Central memory CD4-positive, alpha-beta T cell (primary cell): ENCODE results near the gene CACNA2D4.
"Not testable (repeated sequence)": the region's sequence is repeated elsewhere in the genome, so short reads cannot be mapped to it uniquely, and the experiment has no call there.

Source experiments
- DNase-seq: peaks from one replicate; pipeline ENCODE4 v3.0.0; 2022

Gene CACNA2D4

GRCh38 chr12:1830401-1830845 is 88.0 kb downstream of the CACNA2D4 start:
- DNase-seq, result no peak

GRCh38 chr12:1829306-1829900 is 89.0 kb downstream of the CACNA2D4 start:
- DNase-seq, result no peak

GRCh38 chr12:1828856-1829255 is 89.6 kb downstream of the CACNA2D4 start:
- DNase-seq, result no peak

GRCh38 chr12:1827826-1828805 is 90.3 kb downstream of the CACNA2D4 start:
- DNase-seq, result no peak

GRCh38 chr12:1826867-1827705 is 91.4 kb downstream of the CACNA2D4 start:
- no peak for DNase-seq

GRCh38 chr12:1826401-1826800 is 92.1 kb downstream of the CACNA2D4 start:
- DNase-seq, result no peak

- no peak for DNase-seq
Measured at GRCh38 chr12:1825382-1826102, 92.9 kb downstream of the CACNA2D4 start.

GRCh38 chr12:1823237-1823636 is 95.2 kb downstream of the CACNA2D4 start:
- no peak for DNase-seq

GRCh38 chr12:1822699-1823098 is 95.8 kb downstream of the CACNA2D4 start:
- no peak for DNase-seq

- DNase-seq, result no peak
Measured at GRCh38 chr12:1821805-1822204, 96.6 kb downstream of the CACNA2D4 start.

- DNase-seq, result no peak
Measured at GRCh38 chr12:1820896-1821291, 97.6 kb downstream of the CACNA2D4 start.

- no peak for DNase-seq
Measured at GRCh38 chr12:1820191-1820895, 98.1 kb downstream of the CACNA2D4 start, which contains the start of gene LRTM2. Gene LRTM2, plus strand, starts transcription at chr12:1820565. Its CDS starts 7,584 bp downstream, at chr12:1828149.

GRCh38 chr12:1819571-1819970 is 98.9 kb downstream of the CACNA2D4 start:
- no peak for DNase-seq

- DNase-seq, result no peak
Measured at GRCh38 chr12:1819050-1819449, 99.4 kb downstream of the CACNA2D4 start.

GRCh38 chr12:1817928-1818327 is 100.5 kb downstream of the CACNA2D4 start:
- not testable (repeated sequence) for DNase-seq

GRCh38 chr12:1816730-1817348 is 101.6 kb downstream of the CACNA2D4 start:
- no peak for DNase-seq

- DNase-seq, result no peak
Measured at GRCh38 chr12:1815814-1816729, 102.4 kb downstream of the CACNA2D4 start.

- no peak for DNase-seq
Measured at GRCh38 chr12:1815108-1815507, 103.3 kb downstream of the CACNA2D4 start.

- no peak for DNase-seq
Measured at GRCh38 chr12:1814266-1814665, 104.2 kb downstream of the CACNA2D4 start.
